DLD1 (cell line): Measurements from ENCODE around the gene NHSL1.
"Not testable (repeated sequence)": the region's sequence is repeated elsewhere in the genome, so short reads cannot be mapped to it uniquely, and the experiment has no call there.

Source experiments
- in situ Hi-C: cut with HindIII; loops from 2 replicates; pipeline ENCODE4 v1.10.0; 2017; ENCODE audit warnings: low sequenced_read_pairs

NHSL1 gene

DNA sequence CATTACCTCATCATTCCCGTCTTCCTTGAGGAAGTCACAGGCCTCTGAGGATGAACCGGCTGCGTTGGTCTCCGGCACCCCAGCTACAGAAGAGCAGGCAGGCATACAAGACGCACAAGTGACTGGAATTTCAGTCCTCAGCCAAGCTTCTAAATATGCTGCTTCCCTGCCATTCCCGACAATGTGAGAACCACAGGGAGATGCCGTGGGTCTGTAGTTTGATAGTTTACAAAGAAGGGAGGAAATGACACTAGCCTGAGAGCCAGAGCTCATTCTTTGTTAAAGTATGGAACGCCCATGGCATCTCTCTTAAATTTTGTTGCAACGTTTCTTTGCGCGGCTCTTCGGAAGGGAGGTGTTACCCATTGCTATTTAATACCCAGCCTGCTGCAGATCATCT is 69.5 kb downstream of the NHSL1 start:
- in situ Hi-C loops = no loop called here

DNA sequence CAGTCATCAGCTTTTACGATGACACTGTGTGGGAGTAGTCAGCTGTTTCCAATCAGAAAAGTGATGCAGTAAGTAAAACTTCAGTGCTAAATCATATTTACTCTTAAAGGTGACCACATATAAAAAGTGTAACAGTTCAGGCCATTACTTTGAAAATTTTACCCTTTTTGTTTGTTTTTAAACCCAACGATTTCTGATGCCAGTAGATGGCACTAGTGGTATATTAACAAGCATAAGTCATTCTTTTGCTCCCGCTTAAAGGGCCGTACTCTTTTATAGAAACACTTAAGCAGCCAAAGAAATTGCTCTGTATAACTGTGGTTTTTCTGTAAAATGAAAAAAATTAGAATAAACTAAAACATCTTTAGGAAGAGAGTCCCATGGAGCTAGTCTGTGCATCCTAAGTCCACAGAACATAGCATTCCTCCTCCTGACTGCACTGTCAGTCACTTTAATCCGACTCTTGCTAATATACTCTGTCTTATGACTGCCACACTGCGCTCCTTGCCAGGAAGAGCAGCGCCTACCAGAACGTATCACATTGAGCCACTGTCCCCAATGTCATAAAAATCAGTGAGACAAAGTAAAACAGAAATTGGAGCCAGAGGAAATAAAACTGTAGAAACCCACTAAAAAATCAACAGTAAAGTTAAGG is 70.2 kb downstream of the NHSL1 start:
- in situ Hi-C loops = no loop called here

DNA sequence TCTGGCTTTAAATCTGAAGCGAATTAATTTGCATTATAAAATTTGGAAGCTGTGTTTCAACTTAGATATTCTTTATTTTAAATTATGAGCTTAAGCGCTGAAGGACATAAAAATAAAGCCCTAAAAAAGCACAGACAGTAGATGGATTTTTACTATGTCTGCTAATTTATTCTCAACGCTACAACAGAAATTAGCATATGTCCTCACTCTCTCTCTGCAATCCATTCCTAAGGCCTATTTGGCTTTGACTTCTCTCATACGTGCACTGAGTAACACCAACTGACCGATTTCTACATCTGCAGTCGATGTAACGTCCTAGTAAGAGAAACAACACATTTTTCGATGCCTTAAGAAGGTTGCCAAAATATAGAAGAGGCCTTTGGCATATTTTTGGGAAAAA is 71.6 kb downstream of the NHSL1 start:
- in situ Hi-C loops = no loop called here

DNA sequence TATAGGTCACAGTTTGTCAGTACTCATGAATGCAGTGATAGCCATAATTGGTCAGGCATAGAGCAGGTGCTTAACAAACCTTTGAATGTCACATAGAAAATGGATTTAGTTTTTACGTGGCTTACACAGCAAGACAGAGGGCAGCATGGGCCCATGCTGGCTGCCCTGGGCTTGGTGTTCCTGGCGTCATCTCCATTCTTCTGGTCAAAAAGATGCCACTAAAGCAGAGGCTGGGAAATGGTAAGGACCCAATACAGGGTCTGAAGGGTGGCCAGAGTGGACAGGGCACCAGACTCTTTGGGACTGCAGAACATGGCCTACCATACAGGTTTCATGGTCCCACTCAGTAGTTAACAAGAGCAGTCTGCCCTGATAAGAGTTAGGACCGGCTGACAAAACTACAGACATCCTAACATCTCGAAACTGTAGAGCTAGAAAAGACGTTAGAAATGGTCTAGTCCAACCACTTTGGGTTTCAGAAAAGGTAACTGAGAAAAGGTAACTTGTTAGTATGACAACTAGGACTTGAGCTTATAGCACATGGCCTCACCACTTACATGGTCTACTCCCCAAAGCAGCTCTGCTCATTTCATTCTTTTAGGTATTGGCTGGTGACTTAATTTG is 72.7 kb downstream of the NHSL1 start:
- in situ Hi-C loops = no loop called here

DNA sequence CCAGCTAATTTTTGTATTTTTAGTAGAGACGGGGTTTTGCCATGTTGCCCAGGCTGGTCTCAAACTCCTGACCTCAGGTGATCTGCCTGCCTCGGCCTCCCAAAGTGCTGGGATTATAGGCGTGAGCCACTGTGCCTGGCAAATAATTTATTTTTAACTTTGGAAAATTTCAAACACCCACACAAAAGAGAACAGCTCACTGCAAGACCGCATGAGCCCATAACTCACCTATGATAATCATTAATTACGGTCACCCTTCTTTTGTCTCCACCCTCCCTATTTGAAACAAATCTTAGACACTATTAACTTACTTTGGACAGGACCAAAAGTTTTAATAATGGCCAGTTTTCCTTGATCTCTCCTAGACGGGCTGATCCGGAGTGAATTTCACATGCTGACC is 74.0 kb downstream of the NHSL1 start:
- in situ Hi-C loops = not testable (repeated sequence)

DNA sequence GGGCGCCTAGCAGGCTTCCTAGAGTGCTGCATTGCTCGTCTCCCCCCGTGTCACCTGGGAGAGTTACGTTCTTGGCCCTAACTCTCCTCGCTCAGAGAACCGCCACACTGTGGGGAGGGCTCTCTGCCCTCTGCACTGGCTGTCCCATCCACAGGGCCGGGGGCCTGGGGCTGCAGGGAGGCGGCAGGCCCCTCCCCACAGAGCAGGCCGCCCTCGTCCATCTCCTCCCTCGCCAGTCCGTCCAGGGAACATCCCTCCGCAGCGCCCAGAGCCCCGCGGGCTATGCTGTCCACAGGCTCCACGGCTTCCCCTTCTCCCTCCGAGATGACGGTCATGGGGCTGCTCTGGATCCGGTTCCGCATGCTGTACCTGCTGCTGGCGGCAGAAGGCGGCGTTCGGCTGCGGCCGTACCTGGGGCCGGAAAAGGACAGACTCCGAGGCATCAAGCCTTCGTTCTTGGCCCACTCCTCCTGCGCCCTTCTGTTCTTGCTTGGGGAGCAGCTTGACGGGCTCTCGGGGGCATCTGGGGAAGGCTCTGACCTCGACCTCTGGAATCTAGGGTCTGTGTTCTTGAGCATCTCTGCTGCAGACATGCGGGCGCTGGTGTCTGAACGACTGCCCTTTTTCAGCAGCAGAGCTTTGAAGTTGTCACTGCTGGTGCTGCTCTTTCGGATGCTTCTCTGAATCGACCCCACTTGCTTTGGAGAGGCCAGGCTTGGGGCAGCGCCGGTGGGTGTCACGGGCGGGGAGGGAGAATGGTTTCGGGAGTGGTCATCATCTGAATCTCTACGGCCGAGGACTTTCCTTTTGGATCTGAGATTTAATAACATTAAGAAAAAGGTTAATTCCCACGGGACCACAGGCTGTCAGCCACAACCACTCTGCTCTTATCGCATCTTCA is 75.0 kb downstream of the NHSL1 start:
- in situ Hi-C loops = no loop called here

DNA sequence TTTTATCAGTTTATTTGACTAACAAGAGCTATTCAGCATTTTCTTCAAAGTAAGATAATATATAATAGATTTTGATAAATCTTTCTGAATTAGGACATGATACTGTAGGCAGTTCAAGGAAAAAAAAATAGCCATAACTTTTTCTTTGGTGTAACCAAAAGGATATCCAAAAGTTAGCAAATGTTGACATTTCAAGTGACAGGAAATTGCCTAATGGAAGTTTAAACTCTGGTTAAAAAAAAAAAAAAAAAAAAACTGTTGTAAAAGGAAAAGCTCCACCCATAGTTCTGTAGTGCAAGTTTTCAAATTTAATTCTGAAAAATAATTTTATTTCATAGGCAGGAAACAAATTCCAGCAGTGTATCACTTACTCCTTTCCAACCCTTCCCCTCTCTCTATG is 76.4 kb downstream of the NHSL1 start:
- in situ Hi-C loops = no loop called here

DNA sequence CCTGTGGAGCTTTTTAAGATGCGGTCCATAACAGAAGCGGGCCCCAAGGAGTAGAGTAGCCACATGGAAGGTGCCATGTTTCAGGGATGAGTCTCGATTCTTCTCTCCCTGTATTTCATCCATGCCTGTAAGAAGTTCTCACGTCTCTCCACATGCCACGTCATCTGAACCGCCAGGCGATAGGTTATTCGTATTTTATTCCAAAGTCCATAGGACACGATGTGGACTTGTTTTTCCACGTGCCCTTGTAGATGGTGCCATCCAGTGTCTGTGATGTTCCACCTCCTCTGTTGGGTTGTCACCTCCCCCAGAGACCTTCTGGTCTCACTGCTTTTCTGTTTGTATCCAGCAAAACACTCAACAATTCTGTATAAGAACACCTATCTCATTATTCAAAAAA is 77.7 kb downstream of the NHSL1 start:
- in situ Hi-C loops = no loop called here

DNA sequence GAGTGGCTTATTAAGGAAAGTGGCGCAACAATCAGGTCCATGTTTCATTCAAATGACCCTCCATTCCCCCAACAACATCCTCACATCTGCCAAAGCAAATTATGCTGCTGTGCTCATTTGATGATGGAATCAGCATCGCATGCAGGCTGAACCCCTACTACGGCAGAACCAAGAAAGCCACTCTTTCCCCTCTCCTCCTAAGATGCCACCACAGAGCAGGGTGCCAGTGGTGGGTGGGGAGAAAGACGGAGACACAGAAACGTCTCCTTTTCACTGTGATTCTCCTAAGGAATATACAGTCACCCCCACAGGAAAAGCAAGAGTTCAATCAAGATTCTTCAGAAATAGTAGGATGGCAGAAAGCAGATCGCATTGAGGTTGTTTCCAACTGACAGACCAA is 78.2 kb downstream of the NHSL1 start:
- in situ Hi-C loops = no loop called here

DNA sequence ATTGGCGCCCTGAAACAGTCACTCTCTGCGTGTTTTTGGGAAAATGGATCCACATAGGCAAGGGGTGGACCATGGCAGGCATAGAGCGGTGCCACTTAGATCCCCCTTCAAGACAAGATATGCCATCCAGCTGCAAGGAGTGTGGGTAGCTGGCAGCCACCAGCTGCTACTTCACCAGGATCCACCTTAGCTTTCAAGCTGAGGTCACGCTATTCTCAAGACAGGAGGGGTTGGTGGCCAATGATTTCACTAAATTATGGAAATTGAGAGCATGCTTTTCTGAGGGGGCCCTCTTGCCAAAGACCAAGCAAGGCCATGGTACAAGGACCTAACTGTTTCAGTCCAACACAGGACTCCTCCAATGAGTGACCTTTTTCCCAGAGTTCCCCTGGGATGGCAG is 78.9 kb downstream of the NHSL1 start:
- in situ Hi-C loops = no loop called here

DNA sequence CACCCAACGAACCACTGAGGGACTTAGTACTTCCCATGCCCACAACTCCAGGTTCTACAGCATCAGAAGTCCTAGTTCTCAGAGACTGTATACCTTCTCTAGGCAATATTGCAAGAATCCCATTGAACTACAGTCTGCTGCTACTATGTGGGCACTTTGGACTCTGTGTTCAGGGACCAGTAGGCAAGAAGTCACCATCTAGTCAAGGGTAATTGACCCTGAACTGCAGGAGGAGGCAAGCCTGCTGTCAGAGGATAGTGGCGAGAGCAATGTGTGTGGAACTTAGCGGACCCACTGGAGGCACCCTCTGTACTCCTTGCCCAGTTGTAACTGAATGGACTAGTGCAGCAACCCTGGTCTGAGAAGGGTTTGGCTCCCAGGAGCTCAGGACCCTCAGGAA is 79.5 kb downstream of the NHSL1 start:
- in situ Hi-C loops = no loop called here

DNA sequence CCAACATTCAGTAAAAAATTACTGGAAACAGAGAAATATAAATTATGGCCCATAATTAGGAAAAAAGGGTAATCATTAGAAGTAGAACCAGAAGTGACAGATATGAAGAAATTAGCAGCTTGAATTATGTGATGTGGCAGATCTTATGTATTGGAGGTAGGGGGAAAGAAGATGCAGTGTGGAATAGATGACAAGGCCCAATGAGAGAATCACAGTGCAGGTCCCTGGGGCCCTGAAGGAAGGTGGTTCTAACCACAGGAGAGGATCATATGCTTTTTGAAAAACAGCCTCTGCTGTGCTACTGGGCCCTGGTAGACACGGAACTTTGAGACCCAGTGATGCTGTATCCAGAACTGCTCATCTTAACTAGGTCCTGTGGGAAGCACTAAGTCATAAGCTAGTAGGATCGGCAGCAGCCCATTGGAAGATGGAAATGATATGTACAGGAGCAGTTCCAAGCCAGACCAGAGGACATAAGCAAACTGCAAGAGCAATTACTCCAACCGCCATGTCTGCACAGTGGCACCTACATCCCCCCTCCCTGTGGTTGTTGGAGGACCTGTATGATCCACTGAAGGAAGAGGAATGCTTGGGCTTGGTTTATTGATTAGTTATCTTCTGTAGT is 81.1 kb downstream of the NHSL1 start:
- in situ Hi-C loops = no loop called here

DNA sequence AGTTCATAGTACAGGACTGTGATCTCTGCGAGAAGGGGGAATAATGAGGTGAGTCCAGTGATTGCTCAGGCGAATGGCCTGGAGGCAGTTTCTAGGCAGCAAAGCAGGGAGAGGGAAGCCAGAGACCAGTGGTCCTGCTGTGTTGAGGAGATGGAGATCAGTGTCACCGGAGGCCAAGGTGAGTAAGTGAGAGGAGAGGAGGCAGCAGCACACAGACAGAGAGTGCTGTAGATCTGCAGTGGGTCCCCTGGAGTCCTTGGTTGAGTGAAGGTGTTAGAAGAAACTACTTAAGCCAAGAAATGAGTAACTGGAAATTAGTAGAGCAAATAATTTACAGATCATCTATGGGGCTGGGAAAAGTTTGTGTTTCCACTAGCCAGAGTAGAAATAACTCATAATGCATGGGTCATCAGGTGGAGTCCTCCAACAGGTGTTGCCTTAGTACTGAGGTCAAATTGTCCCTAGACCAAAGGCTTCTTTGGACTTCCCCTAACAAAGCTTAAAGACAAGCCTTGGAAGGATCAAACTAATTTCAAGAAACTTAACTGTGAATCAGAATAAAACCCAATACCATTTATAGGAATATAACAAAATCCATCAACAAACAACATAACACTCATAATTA is 81.7 kb downstream of the NHSL1 start:
- in situ Hi-C loops = no loop called here

DNA sequence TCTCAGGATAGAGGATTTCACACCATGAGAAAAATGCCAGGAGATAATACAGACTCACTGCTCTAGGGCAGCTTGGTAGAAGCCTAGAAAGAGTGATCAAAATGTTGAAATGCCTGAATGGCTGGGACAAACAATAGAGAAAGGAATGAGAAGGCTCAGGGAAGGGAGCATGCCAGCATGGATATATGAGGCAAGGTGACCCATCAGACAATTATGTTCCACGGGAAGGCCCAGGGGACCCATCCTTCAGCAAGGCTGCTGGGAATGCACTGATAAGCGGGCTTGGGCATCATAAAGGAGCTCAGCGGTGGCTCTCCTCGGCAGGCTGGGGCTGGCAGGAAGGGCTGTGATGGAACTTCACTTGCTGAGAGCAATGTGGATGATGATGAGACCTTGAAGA is 83.1 kb downstream of the NHSL1 start:
- in situ Hi-C loops = no loop called here

DNA sequence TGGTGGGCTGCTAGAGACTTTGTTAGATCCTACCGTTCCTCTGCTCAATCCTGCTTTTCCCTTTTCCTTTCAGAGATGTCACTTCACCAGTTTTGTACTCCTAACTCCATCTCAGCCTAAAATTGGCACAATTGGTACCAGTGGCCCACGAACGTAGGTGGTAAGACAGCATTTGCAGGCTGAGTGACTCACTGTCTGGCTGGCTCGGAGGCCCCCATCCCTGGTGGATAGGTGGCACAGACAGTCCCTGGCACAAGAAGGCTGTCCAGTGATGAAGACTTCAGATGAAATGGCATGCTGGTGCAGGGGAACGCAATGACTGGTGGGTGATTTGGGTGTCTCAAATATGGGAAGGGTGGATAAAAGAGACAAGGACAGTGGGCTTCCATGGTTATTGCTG is 84.2 kb downstream of the NHSL1 start:
- in situ Hi-C loops = no loop called here

DNA sequence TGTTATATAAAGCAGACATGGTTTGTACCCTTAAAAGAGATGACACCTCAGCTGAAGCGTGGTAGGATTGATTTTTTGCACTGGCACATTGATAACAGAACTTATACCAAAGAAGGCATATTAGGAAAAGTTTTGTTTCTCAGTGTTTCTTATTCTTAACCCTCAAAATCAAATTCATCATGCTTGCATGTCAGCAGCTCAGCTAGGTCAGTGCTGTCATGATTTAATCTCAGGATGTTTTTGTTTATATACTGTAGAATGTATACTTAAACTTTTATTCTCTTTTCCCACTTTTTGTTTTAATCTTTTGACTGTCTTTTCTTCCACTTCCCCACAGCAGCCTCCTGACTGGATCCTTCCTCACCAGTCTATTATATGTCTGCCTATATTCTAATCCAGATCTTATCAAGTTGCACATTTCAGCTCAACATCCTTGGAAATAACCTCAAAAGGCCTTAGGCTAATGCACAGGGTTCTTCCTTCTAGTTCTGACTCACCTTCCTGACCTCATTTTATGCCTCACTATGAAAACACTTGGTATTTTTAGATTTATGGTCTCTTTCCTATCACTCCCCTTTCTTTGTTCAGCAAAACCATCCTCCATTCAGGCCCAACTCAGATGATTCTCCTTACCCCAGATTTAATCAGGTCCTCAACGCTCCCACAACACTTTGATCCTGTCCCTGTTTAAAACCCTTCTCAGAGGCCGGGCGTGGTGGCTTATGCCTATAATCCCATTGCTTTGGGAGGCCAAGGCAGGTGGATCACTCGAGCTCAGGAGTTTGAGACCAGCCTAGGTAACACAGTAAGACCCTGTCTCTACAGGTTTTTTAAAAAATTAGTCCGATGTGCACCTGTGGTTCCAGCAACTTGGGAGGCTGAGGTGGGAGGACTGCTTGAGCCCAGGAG is 88.1 kb downstream of the NHSL1 start:
- in situ Hi-C loops = no loop called here

DNA sequence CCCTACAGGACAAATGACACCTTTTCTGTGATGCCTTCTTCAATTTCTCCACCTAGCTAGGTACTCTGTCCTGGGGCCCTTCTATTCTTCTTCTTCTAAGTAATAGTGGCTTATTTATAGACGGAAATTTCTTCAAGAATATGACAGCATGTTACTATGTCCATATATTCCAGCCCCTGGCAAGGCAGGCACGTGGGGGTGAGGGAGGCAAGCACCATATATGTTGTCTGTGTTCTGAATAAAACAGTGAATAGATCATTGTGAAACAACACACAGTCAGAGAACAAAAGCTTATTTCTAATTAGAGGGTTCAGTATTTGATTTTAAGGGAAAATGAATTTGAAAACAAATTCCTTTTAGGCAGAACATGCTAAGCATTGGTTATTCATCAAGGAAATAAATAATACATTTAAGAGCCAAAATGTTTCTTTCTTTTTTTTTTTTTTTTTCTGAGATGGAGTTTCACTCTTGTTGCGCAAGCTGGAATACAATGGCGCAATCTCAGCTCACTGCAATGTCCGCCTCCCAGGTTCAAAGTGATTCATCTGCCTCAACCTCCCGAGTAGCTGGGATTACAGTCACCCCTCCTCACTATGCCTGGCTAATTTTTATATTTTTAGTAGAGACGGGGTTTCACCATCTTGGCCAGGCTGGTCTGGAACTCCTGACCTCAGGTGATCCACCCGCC is 89.1 kb downstream of the NHSL1 start:
- in situ Hi-C loops = no loop called here

DNA sequence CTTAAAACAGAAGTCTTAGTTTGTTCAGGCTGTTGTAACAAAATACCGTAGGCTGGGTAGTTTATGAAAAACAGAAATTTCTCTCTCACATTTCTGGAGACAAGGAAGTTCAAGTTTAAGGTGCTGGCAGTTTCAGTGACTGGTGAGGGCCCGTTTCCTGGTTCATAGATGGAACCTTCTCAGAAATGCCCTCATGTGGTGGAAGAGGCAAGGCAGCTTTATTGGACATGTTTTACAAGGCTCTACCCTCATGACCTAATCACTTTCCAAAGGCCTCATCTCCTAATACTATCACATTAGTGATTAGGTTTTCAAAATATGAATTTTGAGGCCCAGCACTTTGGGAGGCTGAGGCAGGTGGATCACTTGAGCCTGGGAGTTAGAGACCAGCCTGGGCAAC is 92.9 kb downstream of the NHSL1 start:
- in situ Hi-C loops = no loop called here

DNA sequence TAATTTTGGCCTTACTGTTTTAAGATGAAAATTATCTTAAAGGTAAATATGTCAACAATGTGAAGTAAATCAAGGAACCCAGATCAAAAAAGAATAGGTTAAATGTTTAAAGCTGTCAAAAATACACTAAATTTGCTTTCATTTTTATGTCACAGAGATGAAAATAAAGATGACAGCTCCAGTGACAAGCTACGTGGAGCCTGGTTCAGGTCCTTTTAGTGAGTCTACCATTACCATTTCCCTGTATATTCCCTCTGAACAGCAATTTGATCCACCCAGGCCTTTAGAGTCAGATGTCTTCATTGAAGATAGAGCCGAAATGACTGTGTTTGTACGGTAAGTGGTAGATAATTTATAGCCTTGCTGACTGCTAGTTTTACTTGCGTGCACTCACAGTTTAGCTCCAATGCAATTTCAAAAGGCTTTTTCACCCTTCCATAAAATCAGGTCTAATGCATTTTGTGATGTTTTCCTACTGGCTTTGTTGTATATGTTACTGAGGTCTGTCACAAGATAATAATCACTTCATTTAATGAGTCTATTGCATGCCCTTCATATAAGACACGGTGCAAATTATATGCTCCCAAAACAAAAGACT is 93.4 kb downstream of the NHSL1 start:
- in situ Hi-C loops = no loop called here
